Dedifferentiated amniotic fluid mesenchymal stem cell (primary cell): ENCODE results near the gene TRIM29.
A peak's percentile ranks its signal among the peaks of the same experiment; 100 is the strongest.
"Not testable (repeated sequence)": the region's sequence is repeated elsewhere in the genome, so short reads cannot be mapped to it uniquely, and the experiment has no call there.

ENCODE experiments used
- DNase-seq: peaks from one replicate; pipeline ENCODE4 v3.0.0-alpha.2; 2016; ENCODE audit errors: extremely low spot score

Gene TRIM29

GRCh38 chr11:120172054-120172911 is 34.4 kb upstream of the TRIM29 start:
- peak; percentile 35 for DNase-seq

DNA sequence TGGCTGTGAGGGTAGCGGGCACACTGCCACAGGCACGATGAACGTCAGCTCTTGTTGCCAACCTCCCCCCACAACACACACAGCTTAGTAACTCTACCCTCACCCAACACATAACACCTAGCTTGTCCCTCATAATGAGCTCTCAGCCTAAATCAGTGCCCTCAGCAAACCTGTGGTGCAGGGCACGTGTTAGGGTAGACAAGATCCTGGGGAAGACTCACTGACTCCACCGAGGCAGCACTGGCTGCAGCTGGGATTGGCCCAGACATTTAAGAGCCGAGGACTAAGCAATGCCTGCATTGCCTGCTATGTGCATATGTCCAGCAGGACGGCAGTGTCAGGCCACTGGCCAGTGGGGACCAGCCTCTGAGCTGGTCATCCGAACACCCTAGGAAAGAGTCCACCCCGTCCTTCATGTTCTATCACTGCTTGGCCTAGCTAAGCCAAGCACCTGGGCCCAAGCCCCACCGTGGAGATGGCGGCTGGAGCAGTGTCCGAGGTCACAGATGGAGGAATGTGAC is 32.9 kb upstream of the TRIM29 start:
- DNase-seq = no peak

DNA sequence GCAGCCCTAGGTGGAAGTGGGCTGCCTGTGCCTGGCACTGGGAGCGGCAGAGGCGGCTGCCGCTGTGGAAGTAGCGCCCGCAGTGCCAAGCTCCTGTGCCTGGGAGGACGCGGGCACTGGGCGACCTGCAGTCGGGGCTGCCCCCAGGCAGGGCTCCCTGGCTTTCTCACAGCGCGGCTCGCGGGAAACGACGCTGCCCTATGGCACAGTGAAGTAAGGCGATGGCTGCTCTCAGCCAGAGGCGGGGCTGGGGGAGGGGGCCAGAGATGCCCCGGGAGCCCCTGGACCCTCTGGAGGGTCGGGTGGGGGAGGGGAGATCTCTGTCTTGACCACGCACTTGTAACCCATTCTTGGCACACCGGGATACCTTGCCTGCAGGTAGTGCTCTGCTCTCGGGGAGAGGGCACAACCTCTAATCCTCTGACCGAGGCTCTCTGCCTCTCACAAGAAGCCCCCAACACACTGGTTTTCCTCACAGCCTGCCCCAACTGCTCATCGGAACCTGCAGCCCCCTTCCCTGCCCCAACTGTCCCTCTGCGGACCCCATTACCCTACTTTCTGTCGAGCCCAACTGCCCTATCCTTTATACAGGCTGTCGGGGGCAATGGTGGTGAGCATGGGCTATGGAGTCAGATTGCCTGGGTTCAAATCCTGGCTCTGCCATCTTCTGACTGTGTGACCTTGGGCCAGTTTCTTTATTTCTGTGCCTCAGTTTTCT is 32.2 kb upstream of the TRIM29 start:
- no peak for DNase-seq

GRCh38 chr11:120168960-120169681 is 31.2 kb upstream of the TRIM29 start:
- DNase-seq = no peak

DNA sequence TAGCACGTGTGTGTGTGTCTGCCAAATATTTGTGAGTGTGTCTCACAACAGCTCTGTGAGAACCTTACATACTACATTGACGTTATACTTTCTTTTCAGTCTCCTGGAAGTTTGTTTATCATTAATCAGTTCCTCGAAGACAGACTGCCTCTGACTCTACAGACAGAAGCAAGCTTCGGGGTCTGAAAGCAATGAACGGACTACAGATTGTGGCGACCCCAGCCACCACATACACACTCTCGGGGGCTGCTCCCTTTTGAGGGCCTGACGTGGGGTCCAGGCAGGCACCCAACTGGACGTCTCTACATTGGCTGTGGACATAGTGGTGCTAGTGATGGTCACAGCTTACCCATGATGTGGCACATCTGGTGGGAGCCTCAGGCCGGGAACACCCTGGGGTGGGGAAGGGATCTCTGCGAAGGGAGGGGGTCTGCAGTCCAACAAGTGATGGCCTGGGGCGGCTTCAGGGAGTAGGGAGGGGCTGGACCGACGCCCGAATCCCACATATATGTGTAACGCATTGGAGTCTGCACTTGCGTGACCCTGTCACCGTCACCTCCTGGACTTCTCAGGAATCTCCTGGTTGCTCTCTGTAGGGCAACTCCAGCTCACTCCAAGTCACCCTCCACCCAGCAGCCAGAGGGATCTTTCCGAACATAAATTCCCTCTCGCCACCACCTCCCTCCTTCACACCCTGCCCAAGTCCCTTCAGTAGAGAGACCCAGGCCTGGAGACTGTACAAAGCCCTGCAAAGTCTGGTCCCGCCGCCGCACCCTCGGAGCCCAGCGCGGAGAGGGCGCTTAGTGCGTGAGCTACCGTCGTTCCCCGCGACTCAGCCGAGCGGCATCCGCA is 30.4 kb upstream of the TRIM29 start:
- DNase-seq = no peak

GRCh38 chr11:120167659-120168058 is 29.7 kb upstream of the TRIM29 start:
- DNase-seq = no peak

- DNase-seq = no peak
Measured at GRCh38 chr11:120160436-120160835, 22.5 kb upstream of the TRIM29 start.

GRCh38 chr11:120153221-120153620 is 15.3 kb upstream of the TRIM29 start:
- no peak for DNase-seq

- no peak for DNase-seq
Measured at GRCh38 chr11:120151536-120151935, 13.6 kb upstream of the TRIM29 start.

GRCh38 chr11:120149246-120149645 is 11.3 kb upstream of the TRIM29 start:
- DNase-seq = no peak

DNA sequence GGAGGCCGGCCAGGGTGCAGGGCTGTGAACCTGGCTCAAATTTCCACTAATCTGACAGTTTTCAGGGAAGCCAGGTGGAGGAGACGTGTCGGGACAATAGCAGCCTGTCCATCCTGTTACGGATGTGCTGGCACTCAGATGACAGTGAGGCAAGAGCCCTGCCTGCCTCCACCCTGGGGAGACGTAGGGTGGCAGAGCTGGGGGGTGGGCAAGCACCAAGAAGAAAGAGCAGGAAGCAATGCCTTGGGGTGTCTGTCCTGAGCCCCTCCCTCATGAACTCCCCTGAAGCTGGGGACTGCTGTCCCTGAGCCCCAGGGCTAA is 10.0 kb upstream of the TRIM29 start:
- DNase-seq = no peak

GRCh38 chr11:120147094-120147949 is 9.4 kb upstream of the TRIM29 start:
- no peak for DNase-seq

DNA sequence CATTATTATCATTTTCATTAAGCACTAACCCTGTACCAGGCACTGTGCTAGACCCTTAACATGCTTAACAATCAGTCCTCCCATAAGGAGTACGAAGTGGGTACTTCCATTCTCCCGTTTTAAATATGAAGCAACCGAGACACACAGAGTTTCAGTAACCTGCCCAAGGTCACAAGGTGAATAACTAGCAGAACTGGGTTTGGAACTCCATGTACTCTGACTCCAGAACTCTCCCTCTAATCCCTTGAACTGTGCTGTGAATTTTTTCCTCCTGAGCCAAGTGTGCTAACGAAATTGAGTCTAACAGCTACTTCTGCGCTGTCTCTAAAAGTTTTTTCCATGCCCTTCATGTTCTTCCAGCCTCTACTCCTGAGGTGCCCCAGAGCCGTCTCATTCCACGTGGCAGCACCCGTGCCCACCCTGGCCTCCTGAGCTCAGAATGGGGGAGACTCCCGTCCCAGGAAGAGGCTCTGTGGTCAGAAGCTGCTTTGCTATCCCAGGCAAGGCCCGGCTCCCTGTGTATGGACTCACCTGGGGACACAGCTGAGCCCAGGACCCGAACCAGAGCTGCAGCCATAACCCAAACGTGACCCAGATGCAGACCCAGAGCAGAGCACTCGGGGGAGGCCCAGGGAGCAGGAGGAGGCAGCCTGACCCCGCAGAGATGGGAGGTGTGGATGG is 8.6 kb upstream of the TRIM29 start:
- DNase-seq = no peak

DNA sequence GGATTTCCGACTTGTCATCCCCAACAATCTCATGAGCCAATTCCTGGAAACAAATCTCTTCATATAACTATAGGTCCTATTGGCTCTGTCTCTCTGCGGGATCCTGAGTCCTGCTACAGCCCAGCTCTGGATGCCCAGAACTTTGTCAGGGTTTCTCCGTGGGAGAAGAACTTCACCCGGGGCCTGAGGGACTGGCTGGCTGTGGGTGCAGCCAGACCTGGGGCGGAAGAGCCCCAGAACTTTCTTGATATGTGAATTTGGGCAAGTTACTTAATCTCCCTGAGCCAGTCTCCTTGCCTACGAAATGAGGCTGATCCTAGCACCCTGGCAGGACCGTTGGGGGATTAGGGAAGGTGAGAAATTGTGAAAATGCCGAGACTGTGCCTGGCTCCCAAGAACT is 6.6 kb upstream of the TRIM29 start:
- no peak for DNase-seq

DNA sequence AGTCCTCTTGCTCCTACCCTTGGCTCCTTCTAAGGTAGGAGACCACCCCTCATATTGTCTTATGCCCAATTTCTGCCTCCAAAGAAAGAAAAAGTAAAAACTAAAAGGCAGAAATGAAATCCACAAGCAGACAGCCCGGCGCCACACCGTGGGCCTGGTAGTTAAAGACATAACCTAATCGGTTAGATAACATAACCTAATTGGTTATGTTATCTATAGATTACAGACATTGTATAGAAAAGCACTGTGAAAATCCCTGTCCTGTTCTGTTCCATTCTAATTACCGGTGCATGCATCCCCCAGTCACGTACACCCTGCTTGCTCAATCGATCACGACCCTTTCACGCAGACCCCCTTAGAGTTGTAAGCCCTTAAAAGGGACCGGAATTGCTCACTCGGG is 5.6 kb upstream of the TRIM29 start:
- not testable (repeated sequence) for DNase-seq

DNA sequence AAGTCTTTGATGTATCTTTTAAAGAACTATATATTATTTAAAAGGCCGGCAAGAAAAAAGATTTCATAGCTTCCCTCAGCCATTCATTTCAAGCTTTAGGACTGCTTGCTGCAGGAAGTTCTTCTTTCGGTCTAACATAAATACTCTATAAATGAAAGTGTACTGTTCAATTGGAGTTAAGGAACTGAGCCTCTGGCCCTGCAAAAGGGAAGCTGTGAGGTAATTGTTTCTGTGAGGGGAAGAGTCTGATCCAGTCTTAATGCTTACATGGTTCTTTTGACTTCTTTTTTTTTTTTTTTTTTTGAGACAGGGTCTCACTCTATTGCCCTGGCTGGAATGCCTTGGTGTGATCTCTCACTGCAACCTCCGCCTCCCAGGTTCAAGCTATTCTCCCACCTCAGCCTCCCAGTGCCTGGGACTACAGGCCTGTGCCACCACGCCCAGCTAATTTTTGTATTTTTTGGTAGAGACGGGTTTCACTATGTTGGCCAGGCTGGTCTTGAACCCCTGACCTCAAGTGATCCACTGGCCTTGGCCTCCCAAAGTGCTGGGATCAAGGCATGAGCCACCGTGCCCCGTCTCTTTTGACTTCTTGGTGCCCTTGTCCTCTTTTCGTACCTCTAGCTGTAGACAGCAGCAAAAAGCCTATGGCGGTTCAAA is 4.7 kb upstream of the TRIM29 start:
- DNase-seq = no peak

- DNase-seq = no peak
Measured at GRCh38 chr11:120141768-120142423, 4.0 kb upstream of the TRIM29 start.

- DNase-seq = no peak
Measured at GRCh38 chr11:120141113-120141767, 3.3 kb upstream of the TRIM29 start.
